Activated CD4-positive, alpha-beta T cell treated with anti-CD3 and anti-CD28 coated beads, Interleukin-2, amount 10 ng/mL, durations not matched to agents 7 days and 5 days (primary cell): ENCODE data around the gene GTPBP2. TPM values are rescaled to one million over a fixed set of nuclear protein-coding genes. Genes with fewer than 3 reads are reported as not detected.
"Not testable (repeated sequence)": the region's sequence is repeated elsewhere in the genome, so short reads cannot be mapped to it uniquely, and the experiment has no call there.

ENCODE experiments used
- CTCF ChIA-PET: fragments of 350-600 bp; sonication (Branson Sonifier 250); formaldehyde crosslinking; loops from one replicate; lab custom pipeline; 2021; ENCODE audit warnings: antibody characterized with exemption; lab: Charles Lee
- POLR2A ChIA-PET: fragments of 350-600 bp; sonication (Branson Sonifier 250); formaldehyde crosslinking; loops from one replicate; lab custom pipeline; 2021; ENCODE audit warnings: antibody characterized with exemption; lab: Charles Lee
- DNase-seq: peaks from one replicate; pipeline ENCODE4 v3.0.0-alpha.2; 2020
- H3K27ac Mint-ChIP-seq: one replicate; pipeline ENCODE4 v1.8.0; 2021; ENCODE audit warnings: mild to moderate bottlenecking, moderate library complexity, mixed read lengths
- H3K27me3 Mint-ChIP-seq: one replicate; pipeline ENCODE4 v1.8.0; 2021; ENCODE audit warnings: mixed read lengths
- H3K36me3 Mint-ChIP-seq: one replicate; pipeline ENCODE4 v1.8.0; 2021; ENCODE audit warnings: low read depth, mixed read lengths
- H3K4me1 Mint-ChIP-seq: one replicate; pipeline ENCODE4 v1.8.0; 2021; ENCODE audit warnings: mixed read lengths
- H3K4me3 Mint-ChIP-seq: one replicate; pipeline ENCODE4 v1.8.0; 2021; ENCODE audit warnings: mild to moderate bottlenecking, moderate library complexity, mixed read lengths
- H3K9me3 Mint-ChIP-seq: one replicate; pipeline ENCODE4 v1.8.0; 2021; ENCODE audit warnings: mixed read lengths
- total RNA-seq, 2 experiments: library from RNA; stranded (reverse); gene quantifications; one replicate each; pipeline ENCODE4 v1.2.3, GENCODE V29; 2021

The GTPBP2 gene
- total RNA-seq, 2 experiments from 2014 or later, result 91.9 to 98.3 TPM

- peak overlapping the region; percentile 70 for H3K4me3 Mint-ChIP-seq
- peaks cover 21% of the 10 kb centered on the region for H3K4me1 Mint-ChIP-seq
- no peaks in the 10 kb centered on the region for H3K27me3 Mint-ChIP-seq
- H3K36me3 Mint-ChIP-seq, result peaks cover 17% of the 10 kb centered on the region
- no peak overlapping the region for H3K27ac Mint-ChIP-seq
- POLR2A ChIA-PET, result interaction anchor here (1.0 kb wide), 1 partner anchor 16 kb away, joined by 5 read pairs; the partner anchor contains the start of gene GTPBP2
- H3K9me3 Mint-ChIP-seq, result no peaks in the 10 kb centered on the region
- CTCF ChIA-PET, result interaction anchor here (0.7 to 2.7 kb wide), 9 partner anchors 9 to 487 kb away, joined by 3 to 11 read pairs (median 4); partner anchors contain the start of genes MAD2L1BP and VEGFA
- DNase-seq, result no peak
Measured at GRCh38 chr6:43645613-43645964, 16.5 kb upstream of the GTPBP2 start.

DNA sequence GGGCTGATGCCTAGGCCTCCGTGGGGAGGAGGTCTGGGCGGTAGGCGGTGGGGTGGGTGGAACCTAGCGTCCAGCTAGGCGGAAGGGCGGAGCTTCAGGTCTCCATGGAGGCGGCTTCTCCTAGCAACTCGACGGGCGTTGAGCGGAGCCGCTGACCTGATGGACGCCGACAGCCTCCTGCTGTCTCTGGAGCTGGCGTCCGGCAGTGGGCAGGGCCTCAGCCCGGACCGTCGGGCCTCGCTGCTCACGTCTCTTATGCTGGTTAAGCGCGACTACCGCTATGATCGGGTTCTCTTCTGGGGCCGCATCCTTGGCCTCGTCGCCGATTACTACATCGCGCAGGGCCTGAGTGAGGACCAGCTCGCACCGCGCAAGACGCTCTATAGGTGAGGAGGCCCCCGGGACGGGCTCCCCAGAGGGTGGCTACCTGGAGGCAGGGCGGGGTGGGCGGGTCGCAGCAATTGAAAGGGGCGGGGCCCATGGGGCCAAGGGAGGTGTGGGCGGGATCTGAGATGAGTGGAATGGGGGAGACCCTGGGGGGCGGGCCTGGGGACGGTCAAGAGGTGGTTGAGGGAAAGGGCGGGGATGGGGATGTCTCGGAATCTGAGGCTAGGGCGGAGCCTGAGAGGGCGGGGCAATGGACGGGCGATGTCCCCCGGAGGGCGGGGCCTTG, 16.0 kb upstream of the GTPBP2 start, which contains the start of gene RSPH9:
TSS of gene RSPH9 (plus strand) at position 97 of the 673 bp plus-strand sequence. CDS start at position 160, 63 bp downstream.
- ChIA-PET CTCF (interaction anchor here (0.7 to 2.7 kb wide), 7 partner anchors 9 to 487 kb away, joined by 3 to 11 read pairs (median 4); partner anchors contain the start of genes MAD2L1BP and VEGFA), POLR2A (interaction anchor here (1.0 kb wide), 1 partner anchor 15 kb away, joined by 5 read pairs; the partner anchor contains the start of gene GTPBP2)
- H3K36me3 Mint-ChIP-seq, result peaks cover 22% of the 10 kb centered on the region
- H3K27ac Mint-ChIP-seq, result no peak within 1 kb of the TSS
- no peaks in the 10 kb centered on the region for H3K27me3 Mint-ChIP-seq
- peaks cover 27% of the 10 kb centered on the region for H3K4me1 Mint-ChIP-seq
- H3K4me3 Mint-ChIP-seq, result peak within 1 kb of the TSS; percentile 70
- no peaks in the 10 kb centered on the region for H3K9me3 Mint-ChIP-seq
- DNase-seq, result peak; percentile 70

- Mint-ChIP-seq H3K27ac (peak overlapping the region; percentile 5), H3K4me1 (peaks cover 51% of the 10 kb centered on the region)
Measured at GRCh38 chr6:43639984-43640800, 11.1 kb upstream of the GTPBP2 start.

GRCh38 chr6:43636308-43636659, 7.2 kb upstream of the GTPBP2 start:
- Mint-ChIP-seq H3K27me3 (no peaks in the 10 kb centered on the region), H3K36me3 (peaks cover 44% of the 10 kb centered on the region), H3K4me3 (peak overlapping the region; percentile 98), H3K9me3 (no peaks in the 10 kb centered on the region), H3K27ac (peak overlapping the region; percentile 93), H3K4me1 (peaks cover 47% of the 10 kb centered on the region)
- POLR2A ChIA-PET, result interaction anchor here (0.5 kb wide), 1 partner anchor 262 kb away, joined by 5 read pairs; no protein-coding TSS in a partner anchor
- CTCF ChIA-PET, result interaction anchor here (0.6 to 2.8 kb wide), 5 partner anchors 9 to 133 kb away, joined by 3 to 11 read pairs (median 6); partner anchors contain the start of gene RSPH9
- peak; percentile 34 for DNase-seq

More at GRCh38 chr6:43639984-43640800, 11.1 kb upstream of the GTPBP2 start:
- Mint-ChIP-seq H3K9me3 (no peaks in the 10 kb centered on the region), H3K36me3 (peaks cover 52% of the 10 kb centered on the region), H3K4me3 (no peak overlapping the region), H3K27me3 (no peaks in the 10 kb centered on the region)
- ChIA-PET CTCF (interaction anchor here (0.7 to 1.9 kb wide), 3 partner anchors 11 to 440 kb away, joined by 3 to 7 read pairs (median 3); partner anchors contain the start of gene GTPBP2), POLR2A (no interaction called here)
- no peak for DNase-seq

- Mint-ChIP-seq H3K36me3 (peaks cover 41% of the 10 kb centered on the region), H3K27ac (peak within 1 kb of the TSS; percentile 93), H3K9me3 (no peaks in the 10 kb centered on the region), H3K4me1 (peaks cover 50% of the 10 kb centered on the region), H3K4me3 (peak within 1 kb of the TSS; percentile 98), H3K27me3 (no peaks in the 10 kb centered on the region)
- ChIA-PET POLR2A (no interaction called here), CTCF (interaction anchor here (2.0 to 2.8 kb wide), 3 partner anchors 10 to 134 kb away, joined by 6 to 11 read pairs (median 11); partner anchors contain the start of gene RSPH9)
- peak; percentile 91 for DNase-seq
Measured at GRCh38 chr6:43635387-43636307, 6.6 kb upstream of the GTPBP2 start, which contains the start of gene MAD2L1BP. Gene MAD2L1BP, plus strand, starts transcription at chr6:43635840. Its CDS starts 36 bp downstream, at chr6:43635876.

DNA sequence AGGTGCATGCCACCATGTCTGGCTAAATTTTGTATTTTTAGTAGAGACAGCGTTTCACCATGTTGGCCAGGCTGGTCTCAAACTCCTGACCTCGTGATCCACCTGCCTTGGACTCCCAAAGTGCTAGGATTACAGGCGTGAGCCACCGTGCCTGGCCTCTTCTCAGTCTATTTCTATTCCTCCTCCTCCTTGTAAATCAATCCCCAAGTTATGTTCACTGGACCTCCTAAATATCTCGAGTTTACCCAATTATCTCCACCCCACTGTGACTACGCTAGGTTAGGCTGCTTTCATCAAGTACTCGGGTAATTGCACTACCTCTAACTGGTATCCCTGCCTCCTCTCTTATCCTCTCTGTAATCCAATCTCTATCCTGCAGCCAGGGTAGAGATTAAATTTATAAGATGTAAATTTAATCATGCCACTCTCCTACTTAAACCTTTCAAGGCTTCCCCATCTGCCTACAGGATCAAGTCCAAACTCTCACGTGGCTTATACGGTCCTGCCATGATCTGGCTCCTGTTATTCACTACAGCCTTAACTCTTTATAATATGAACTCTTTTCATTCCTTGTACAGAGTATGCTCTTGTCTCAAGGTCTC, 5.7 kb upstream of the GTPBP2 start:
- Mint-ChIP-seq H3K4me1 (peaks cover 49% of the 10 kb centered on the region), H3K4me3 (peak overlapping the region; percentile 98), H3K27ac (peak overlapping the region; percentile 93), H3K36me3 (peaks cover 35% of the 10 kb centered on the region), H3K9me3 (no peaks in the 10 kb centered on the region), H3K27me3 (no peaks in the 10 kb centered on the region)
- POLR2A ChIA-PET, result interaction anchor here (0.6 kb wide), 1 partner anchor 59 kb away, joined by 3 read pairs; no protein-coding TSS in a partner anchor
- no peak for DNase-seq
- CTCF ChIA-PET, result interaction anchor here (2.1 kb wide), 1 partner anchor 32 kb away, joined by 11 read pairs; no protein-coding TSS in a partner anchor

DNA sequence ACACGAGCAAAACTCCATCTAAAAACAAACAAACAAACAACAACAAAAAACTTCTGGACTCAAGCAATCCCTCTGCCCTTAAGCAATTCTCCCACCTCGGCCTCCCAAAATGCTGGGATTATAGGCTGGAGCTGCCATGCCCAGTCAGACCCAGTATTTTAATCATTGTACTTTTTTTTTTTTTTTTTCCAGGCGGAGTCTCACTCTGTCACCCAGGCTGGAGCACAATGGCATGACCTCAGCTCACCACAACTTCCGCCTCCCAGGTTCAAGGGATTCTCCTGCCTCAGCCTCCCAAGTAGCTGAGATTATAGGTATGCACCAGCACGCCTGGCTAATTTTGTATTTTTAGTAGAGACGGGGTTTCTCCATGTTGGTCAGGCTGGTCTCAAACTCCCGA, 3.9 kb upstream of the GTPBP2 start:
- DNase-seq, POLR2A ChIA-PET, H3K9me3 Mint-ChIP-seq, H3K27me3 Mint-ChIP-seq, H3K27ac Mint-ChIP-seq, H3K4me3 Mint-ChIP-seq: not testable (repeated sequence)
- Mint-ChIP-seq H3K4me1 (peaks cover 43% of the 10 kb centered on the region), H3K36me3 (peaks cover 32% of the 10 kb centered on the region)
- CTCF ChIA-PET, result interaction anchor here (0.6 to 2.1 kb wide), 2 partner anchors 9 to 1259 kb away, joined by 4 to 5 read pairs; no protein-coding TSS in a partner anchor

GRCh38 chr6:43630980-43631619, 2.0 kb upstream of the GTPBP2 start:
- H3K27ac Mint-ChIP-seq, result peak overlapping the region; percentile 89
- ChIA-PET POLR2A (no interaction called here), CTCF (interaction anchor here (1.1 kb wide), 1 partner anchor 54 kb away, joined by 3 read pairs; no protein-coding TSS in a partner anchor)
- no peak for DNase-seq
- peaks cover 30% of the 10 kb centered on the region for H3K36me3 Mint-ChIP-seq
- H3K4me1 Mint-ChIP-seq, result peaks cover 52% of the 10 kb centered on the region
- peak overlapping the region; percentile 44 for H3K4me3 Mint-ChIP-seq
- no peaks in the 10 kb centered on the region for H3K9me3 Mint-ChIP-seq
- no peaks in the 10 kb centered on the region for H3K27me3 Mint-ChIP-seq

- peak; percentile 94 for DNase-seq
- Mint-ChIP-seq H3K4me3 (peak overlapping the region; percentile 99), H3K36me3 (peaks cover 35% of the 10 kb centered on the region), H3K27me3 (no peaks in the 10 kb centered on the region), H3K9me3 (no peaks in the 10 kb centered on the region), H3K4me1 (peaks cover 42% of the 10 kb centered on the region), H3K27ac (peak overlapping the region; percentile 100)
- POLR2A ChIA-PET, result interaction anchor here (0.5 to 1.5 kb wide), 5 partner anchors 10 to 159 kb away, joined by 3 to 6 read pairs (median 4); partner anchors contain the start of genes POLH and XPO5
- CTCF ChIA-PET, result interaction anchor here (0.6 to 1.4 kb wide), 12 partner anchors 10 to 445 kb away, joined by 3 to 7 read pairs (median 3); partner anchors contain the start of gene RSPH9
Measured at GRCh38 chr6:43629505-43630300, 639 bp upstream of the GTPBP2 start.
